Suprapubic skin (tissue), 4 donors: ENCODE measurements around the gene RUBCNL.

Source experiments
- EP300 ChIP-seq: sonication (generic); formaldehyde crosslinking; IDR thresholded peaks from one replicate; pipeline ENCODE4 v1.6.1; 2017; ENCODE audit warnings: antibody characterized with exemption
- POLR2A ChIP-seq, 2 donors: fragments of 450-650 bp; IDR thresholded peaks; one replicate each; pipeline ENCODE4 v1.6.1; 2017; ENCODE audit warnings: antibody characterized with exemption in 2 of 2, mild to moderate bottlenecking in 2 of 2, moderate library complexity in 2 of 2
- POLR2AphosphoS5 ChIP-seq, 3 donors: sonication (generic); formaldehyde crosslinking; IDR thresholded peaks; one replicate each; pipeline ENCODE4 v1.6.1; 2017; ENCODE audit warnings: antibody characterized with exemption in 3 of 3
- TF ChIP-seq, protein P1 (sequence below), 2 donors: fragments of 200-600 bp in 1 of 2; fragments of 450-650 bp in 1 of 2; sonication (generic) in 1 of 2; IDR thresholded peaks; one replicate each; pipeline ENCODE4 v1.5.1; 2016 to 2019; ENCODE audit warnings: antibody characterized with exemption in 2 of 2, mild to moderate bottlenecking in 1 of 2, moderate library complexity in 1 of 2

DNA sequence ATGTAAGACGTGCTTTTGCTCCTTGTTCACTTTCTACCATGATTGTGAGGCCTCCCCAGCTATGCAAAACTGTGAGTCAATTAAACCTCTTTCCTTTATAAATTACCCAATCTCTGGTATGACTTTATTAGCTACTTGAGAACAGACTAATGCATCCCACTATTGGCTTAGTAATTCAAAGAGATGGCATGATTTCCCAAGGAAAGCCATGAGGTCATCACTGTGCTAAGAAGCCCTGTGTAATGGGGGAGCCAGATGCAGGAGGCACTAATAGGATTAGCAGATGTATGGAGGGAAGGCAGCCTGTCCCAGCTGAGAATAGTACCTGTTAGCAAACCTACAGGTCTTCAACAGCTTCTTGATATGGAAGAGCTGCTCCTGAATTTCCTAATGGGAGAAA, 38.1 kb downstream of the RUBCNL start:
- TF ChIP-seq POLR2A (IDR thresholded peaks at IDR 0.05) (no peak), EP300 (no peak), POLR2AphosphoS5 (IDR thresholded peaks at IDR 0.05) (no peak)
- TF ChIP-seq, protein P1, sequence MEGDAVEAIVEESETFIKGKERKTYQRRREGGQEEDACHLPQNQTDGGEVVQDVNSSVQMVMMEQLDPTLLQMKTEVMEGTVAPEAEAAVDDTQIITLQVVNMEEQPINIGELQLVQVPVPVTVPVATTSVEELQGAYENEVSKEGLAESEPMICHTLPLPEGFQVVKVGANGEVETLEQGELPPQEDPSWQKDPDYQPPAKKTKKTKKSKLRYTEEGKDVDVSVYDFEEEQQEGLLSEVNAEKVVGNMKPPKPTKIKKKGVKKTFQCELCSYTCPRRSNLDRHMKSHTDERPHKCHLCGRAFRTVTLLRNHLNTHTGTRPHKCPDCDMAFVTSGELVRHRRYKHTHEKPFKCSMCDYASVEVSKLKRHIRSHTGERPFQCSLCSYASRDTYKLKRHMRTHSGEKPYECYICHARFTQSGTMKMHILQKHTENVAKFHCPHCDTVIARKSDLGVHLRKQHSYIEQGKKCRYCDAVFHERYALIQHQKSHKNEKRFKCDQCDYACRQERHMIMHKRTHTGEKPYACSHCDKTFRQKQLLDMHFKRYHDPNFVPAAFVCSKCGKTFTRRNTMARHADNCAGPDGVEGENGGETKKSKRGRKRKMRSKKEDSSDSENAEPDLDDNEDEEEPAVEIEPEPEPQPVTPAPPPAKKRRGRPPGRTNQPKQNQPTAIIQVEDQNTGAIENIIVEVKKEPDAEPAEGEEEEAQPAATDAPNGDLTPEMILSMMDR (IDR thresholded peaks at IDR 0.05) = no peak
